ENCODE data around the gene TBC1D21. TPM values are rescaled to one million over a fixed set of nuclear protein-coding genes. Genes with fewer than 3 reads are reported as not detected.

TBC1D21 gene
- total RNA-seq, 1 experiment from 2014 or later, result not detected

- Mint-ChIP-seq H3K4me1 (ENCODE audit: insufficient read depth, unreplicated experiment) (no peaks in the 10 kb centered on the region), H3K9me3 (ENCODE audit: unreplicated experiment) (no peaks in the 10 kb centered on the region), H3K27me3 (ENCODE audit: insufficient read depth, unreplicated experiment) (peaks cover 70% of the 10 kb centered on the region), H3K4me3 (ENCODE audit: unreplicated experiment) (no peak overlapping the region), H3K27ac (ENCODE audit: low read depth, unreplicated experiment) (no peak overlapping the region), H3K36me3 (ENCODE audit: insufficient read depth, unreplicated experiment) (no peaks in the 10 kb centered on the region)
- peak; percentile 70 for TF ChIP-seq CTCF (IDR thresholded peaks at IDR 0.05; ENCODE audit: unreplicated experiment)
- peak; percentile 73 for DNase-seq (ENCODE audit: unreplicated experiment)
- BruUV-seq (replicated peaks), result no TSS peak
- CTCF ChIA-PET, result interaction anchor here (0.6 to 4.2 kb wide), 29 partner anchors 8 to 449 kb away, joined by 3 to 36 read pairs (median 5); no protein-coding TSS in a partner anchor
- intact Hi-C loops (cut with micrococcal nuclease), result loop anchor here (1.0 kb wide), 2 partner anchors 34 to 90 kb away; no protein-coding TSS in a partner anchor
- POLR2A ChIA-PET, result interaction anchor here (1.3 kb wide), 1 partner anchor 10 kb away, joined by 3 read pairs; no protein-coding TSS in a partner anchor
Observed at GRCh38 chr15:73873889-73874511, 636 bp downstream of the TBC1D21 start.

GRCh38 chr15:73879426-73879825, 6.1 kb downstream of the TBC1D21 start:
- intact Hi-C loops (cut with micrococcal nuclease), result no loop called here
- no TSS peak for BruUV-seq (replicated peaks)
- no peak overlapping the region for H3K27ac Mint-ChIP-seq (ENCODE audit: low read depth, unreplicated experiment)
- H3K27me3 Mint-ChIP-seq (ENCODE audit: insufficient read depth, unreplicated experiment), result peaks cover 56% of the 10 kb centered on the region
- POLR2A ChIA-PET, result no interaction called here
- no peak for TF ChIP-seq CTCF (IDR thresholded peaks at IDR 0.05; ENCODE audit: unreplicated experiment)
- H3K9me3 Mint-ChIP-seq (ENCODE audit: unreplicated experiment), result no peaks in the 10 kb centered on the region
- H3K36me3 Mint-ChIP-seq (ENCODE audit: insufficient read depth, unreplicated experiment), result no peaks in the 10 kb centered on the region
- no peak overlapping the region for H3K4me3 Mint-ChIP-seq (ENCODE audit: unreplicated experiment)
- CTCF ChIA-PET, result interaction anchor here (0.6 to 0.9 kb wide), 2 partner anchors 18 to 63 kb away, joined by 3 to 4 read pairs; no protein-coding TSS in a partner anchor
- no peaks in the 10 kb centered on the region for H3K4me1 Mint-ChIP-seq (ENCODE audit: insufficient read depth, unreplicated experiment)
- no peak for DNase-seq (ENCODE audit: unreplicated experiment)

GRCh38 chr15:73881579-73882320, 8.4 kb downstream of the TBC1D21 start:
- Mint-ChIP-seq H3K9me3 (ENCODE audit: unreplicated experiment) (no peaks in the 10 kb centered on the region), H3K4me3 (ENCODE audit: unreplicated experiment) (no peak overlapping the region), H3K36me3 (ENCODE audit: insufficient read depth, unreplicated experiment) (no peaks in the 10 kb centered on the region), H3K27me3 (ENCODE audit: insufficient read depth, unreplicated experiment) (peaks cover 49% of the 10 kb centered on the region), H3K27ac (ENCODE audit: low read depth, unreplicated experiment) (no peak overlapping the region), H3K4me1 (ENCODE audit: insufficient read depth, unreplicated experiment) (no peaks in the 10 kb centered on the region)
- ChIA-PET CTCF (interaction anchor here (1.2 kb wide), 1 partner anchor 78 kb away, joined by 3 read pairs; no protein-coding TSS in a partner anchor), POLR2A (no interaction called here)
- no TSS peak for BruUV-seq (replicated peaks)
- no peak for TF ChIP-seq CTCF (IDR thresholded peaks at IDR 0.05; ENCODE audit: unreplicated experiment)
- no peak for DNase-seq (ENCODE audit: unreplicated experiment)
- intact Hi-C loops (cut with micrococcal nuclease), result no loop called here

- no peak for DNase-seq (ENCODE audit: unreplicated experiment)
- TF ChIP-seq CTCF (IDR thresholded peaks at IDR 0.05; ENCODE audit: unreplicated experiment), result no peak
- ChIA-PET CTCF (interaction anchor here (1.0 kb wide), 1 partner anchor 9 kb away, joined by 4 read pairs; no protein-coding TSS in a partner anchor), POLR2A (interaction anchor here (1.6 kb wide), 1 partner anchor 9 kb away, joined by 3 read pairs; the partner anchor contains the start of gene TBC1D21)
- no peak overlapping the region for H3K27ac Mint-ChIP-seq (ENCODE audit: low read depth, unreplicated experiment)
- no TSS peak for BruUV-seq (replicated peaks)
- H3K4me3 Mint-ChIP-seq (ENCODE audit: unreplicated experiment), result no peak overlapping the region
- H3K9me3 Mint-ChIP-seq (ENCODE audit: unreplicated experiment), result no peaks in the 10 kb centered on the region
- H3K36me3 Mint-ChIP-seq (ENCODE audit: insufficient read depth, unreplicated experiment), result no peaks in the 10 kb centered on the region
- H3K4me1 Mint-ChIP-seq (ENCODE audit: insufficient read depth, unreplicated experiment), result no peaks in the 10 kb centered on the region
- intact Hi-C loops (cut with micrococcal nuclease), result no loop called here
- peaks cover 47% of the 10 kb centered on the region for H3K27me3 Mint-ChIP-seq (ENCODE audit: insufficient read depth, unreplicated experiment)
Observed at GRCh38 chr15:73882761-73883419, 9.5 kb downstream of the TBC1D21 start.
